Measurements from ENCODE around the gene CBX7.

- TF ChIP-seq TAF1 (conservative IDR thresholded peaks at IDR 0.05) = no peak
- TF ChIP-seq JUND (IDR thresholded peaks at IDR 0.05) = no peak
- no peak for TF ChIP-seq CTCF (IDR thresholded peaks at IDR 0.05; ENCODE audit: low read depth, low read length, missing input control)
- no peak for TF ChIP-seq GABPA (IDR thresholded peaks at IDR 0.05 in 1 of 2, conservative IDR thresholded peaks at IDR 0.05 in 1 of 2)
Measured at GRCh38 chr22:39125622-39126021, 26.9 kb downstream of the CBX7 start.
